ENCODE data around the gene PROX1.

DNA sequence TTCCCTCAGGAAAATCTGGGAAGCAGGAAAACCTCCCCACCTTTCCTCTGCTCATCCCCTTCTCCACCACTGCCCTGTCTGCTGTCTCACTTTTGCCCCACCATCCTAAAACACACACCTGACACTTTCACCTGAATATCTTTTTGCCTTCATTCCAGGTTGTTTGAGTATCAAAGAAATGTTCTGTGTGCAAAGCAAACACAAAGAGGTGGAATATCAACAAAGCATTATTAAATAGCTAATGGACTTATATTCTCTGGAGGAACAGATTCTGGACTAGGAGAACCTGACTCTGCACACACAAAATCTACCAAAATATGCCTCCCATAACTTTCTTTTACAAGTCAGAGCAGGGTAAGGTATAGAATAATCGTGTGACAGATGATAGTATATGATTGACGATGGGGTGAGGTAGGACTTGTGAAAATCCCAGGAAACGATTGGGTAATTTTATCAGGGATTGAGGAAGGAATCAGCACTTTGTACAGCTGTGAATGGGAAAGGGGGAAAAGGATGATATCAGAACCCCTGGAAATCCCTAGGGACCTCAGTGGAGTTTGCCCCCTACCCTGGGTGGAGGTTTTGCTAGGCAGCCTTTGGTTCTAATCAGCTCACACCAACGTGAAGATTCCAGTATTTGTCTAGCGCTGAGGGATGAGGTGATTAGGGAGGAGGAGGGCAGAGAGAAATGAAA lies 87.7 kb downstream of the PROX1 start:
- no peak for TF ChIP-seq EZH2 (IDR thresholded peaks at IDR 0.05; ENCODE audit: insufficient read depth, poor library complexity, severe bottlenecking)
- no peak for TF ChIP-seq EZH2phosphoT487 (IDR thresholded peaks at IDR 0.05; ENCODE audit: insufficient read depth, low read depth)
